Measurements from ENCODE around the gene DNAI7. TPM values are rescaled to one million over a fixed set of nuclear protein-coding genes. Genes with fewer than 3 reads are reported as not detected.
A peak's percentile ranks its signal among the peaks of the same experiment; 100 is the strongest.

Gene DNAI7
- polyA plus RNA-seq, 3 donors = 4.4 to 9.0 (median 7.1) TPM

- DNase-seq (ENCODE audit: extremely low read depth in 1 of 11, low read depth in 9 of 11, low spot score in 4 of 11) = no peak
Observed at GRCh38 chr12:25186788-25187402, 8.1 kb downstream of the DNAI7 start.

GRCh38 chr12:25186038-25186787 is 8.7 kb downstream of the DNAI7 start:
- DNase-seq (ENCODE audit: extremely low read depth in 1 of 11, low read depth in 9 of 11, low spot score in 4 of 11) = no peak

- no peak for DNase-seq (ENCODE audit: extremely low read depth in 1 of 11, low read depth in 9 of 11, low spot score in 4 of 11)
Observed at GRCh38 chr12:25184132-25184531, 10.8 kb downstream of the DNAI7 start.

GRCh38 chr12:25182765-25183164 is 12.2 kb downstream of the DNAI7 start:
- DNase-seq (ENCODE audit: extremely low read depth in 1 of 11, low read depth in 9 of 11, low spot score in 4 of 11) = no peak

- DNase-seq (ENCODE audit: extremely low read depth in 1 of 11, low read depth in 9 of 11, low spot score in 4 of 11) = no peak
Observed at GRCh38 chr12:25162866-25163265, 32.1 kb downstream of the DNAI7 start.

GRCh38 chr12:25156061-25156460 is 38.9 kb downstream of the DNAI7 start:
- no peak for DNase-seq (ENCODE audit: extremely low read depth in 1 of 11, low read depth in 9 of 11, low spot score in 4 of 11)

GRCh38 chr12:25155022-25155576 is 39.9 kb downstream of the DNAI7 start:
- DNase-seq (ENCODE audit: extremely low read depth in 1 of 11, low read depth in 9 of 11, low spot score in 4 of 11) = peak in 6 of 11 donors; percentile 13 to 22 (median 18)

- DNase-seq (ENCODE audit: extremely low read depth in 1 of 11, low read depth in 9 of 11, low spot score in 4 of 11) = no peak
Observed at GRCh38 chr12:25152055-25152454, 42.9 kb downstream of the DNAI7 start.

- DNase-seq (ENCODE audit: extremely low read depth in 1 of 11, low read depth in 9 of 11, low spot score in 4 of 11) = peak in 8 of 11 donors; percentile 27 to 63 (median 43)
Observed at GRCh38 chr12:25151476-25151875, 43.5 kb downstream of the DNAI7 start.

- no peak for DNase-seq (ENCODE audit: extremely low read depth in 1 of 11, low read depth in 9 of 11, low spot score in 4 of 11)
Observed at GRCh38 chr12:25146686-25147085, 48.3 kb downstream of the DNAI7 start.

GRCh38 chr12:25135531-25136154 is 59.3 kb downstream of the DNAI7 start:
- DNase-seq (ENCODE audit: extremely low read depth in 1 of 11, low read depth in 9 of 11, low spot score in 4 of 11) = no peak

GRCh38 chr12:25131270-25131669 is 63.7 kb downstream of the DNAI7 start:
- no peak for DNase-seq (ENCODE audit: extremely low read depth in 1 of 11, low read depth in 9 of 11, low spot score in 4 of 11)

- peak in 4 of 11 donors; percentile 4 to 31 (median 11) for DNase-seq (ENCODE audit: extremely low read depth in 1 of 11, low read depth in 9 of 11, low spot score in 4 of 11)
Observed at GRCh38 chr12:25130741-25131188, 64.2 kb downstream of the DNAI7 start.

- DNase-seq (ENCODE audit: extremely low read depth in 1 of 11, low read depth in 9 of 11, low spot score in 4 of 11) = no peak
Observed at GRCh38 chr12:25126746-25127145, 68.2 kb downstream of the DNAI7 start.

- no peak for DNase-seq (ENCODE audit: extremely low read depth in 1 of 11, low read depth in 9 of 11, low spot score in 4 of 11)
Observed at GRCh38 chr12:25126101-25126500, 68.9 kb downstream of the DNAI7 start.

- DNase-seq (ENCODE audit: extremely low read depth in 1 of 11, low read depth in 9 of 11, low spot score in 4 of 11) = no peak
Observed at GRCh38 chr12:25124493-25124892, 70.5 kb downstream of the DNAI7 start.

GRCh38 chr12:25123126-25123525 is 71.8 kb downstream of the DNAI7 start:
- DNase-seq (ENCODE audit: extremely low read depth in 1 of 11, low read depth in 9 of 11, low spot score in 4 of 11) = no peak

- no peak for DNase-seq (ENCODE audit: extremely low read depth in 1 of 11, low read depth in 9 of 11, low spot score in 4 of 11)
Observed at GRCh38 chr12:25121916-25122315, 73.0 kb downstream of the DNAI7 start.

GRCh38 chr12:25121110-25121509 is 73.8 kb downstream of the DNAI7 start:
- no peak for DNase-seq (ENCODE audit: extremely low read depth in 1 of 11, low read depth in 9 of 11, low spot score in 4 of 11)

- DNase-seq (ENCODE audit: extremely low read depth in 1 of 11, low read depth in 9 of 11, low spot score in 4 of 11) = no peak
Observed at GRCh38 chr12:25119020-25119419, 75.9 kb downstream of the DNAI7 start.

Measured in renal cortex interstitium (tissue), 11 donors.